NT2/D1 (cell line): ENCODE measurements around the gene GMDS.
A peak's percentile ranks its signal among the peaks of the same experiment; 100 is the strongest.

Experiments
- DNase-seq: peaks from one replicate; pipeline ENCODE4 v3.0.0-alpha.2; 2011; ENCODE audit warnings: low read depth, low spot score
- H3K27me3 ChIP-seq: 2 replicates; pipeline ENCODE4 v1.6.0; 2011; ENCODE audit warnings: mild to moderate bottlenecking; ENCODE audit not compliant: insufficient read length, insufficient read depth
- H3K36me3 ChIP-seq: 2 replicates; pipeline ENCODE4 v1.6.1; 2011; ENCODE audit warnings: mild to moderate bottlenecking, low read length, mixed read lengths; ENCODE audit not compliant: insufficient read depth, insufficient read length
- H3K4me1 ChIP-seq: 2 replicates; pipeline ENCODE4 v1.5.1; 2011; ENCODE audit not compliant: insufficient read depth, insufficient read length
- H3K4me3 ChIP-seq: 2 replicates; pipeline ENCODE4 v1.5.1; 2011; ENCODE audit warnings: low read depth; ENCODE audit not compliant: insufficient read length
- H3K9ac ChIP-seq: 2 replicates; pipeline ENCODE4 v1.6.0; 2011; ENCODE audit warnings: low read depth; ENCODE audit not compliant: insufficient read length
- H3K9me3 ChIP-seq: 2 replicates; pipeline ENCODE4 v1.5.1; 2011; ENCODE audit warnings: mild to moderate bottlenecking, low read length; ENCODE audit not compliant: insufficient read depth
- SUZ12 ChIP-seq: IDR thresholded peaks from 2 replicates; pipeline ENCODE4 v1.6.1; 2011; ENCODE audit not compliant: insufficient read length, insufficient read depth; ENCODE audit errors: extremely low read depth
- YY1 ChIP-seq: IDR thresholded peaks from 2 replicates; pipeline ENCODE4 v1.6.1; 2011; ENCODE audit not compliant: insufficient read length, insufficient read depth
- ZNF274 ChIP-seq: IDR thresholded peaks from 2 replicates; pipeline ENCODE4 v1.6.1; 2011; ENCODE audit warnings: mild to moderate bottlenecking, low read depth, low read length

GMDS gene

GRCh38 chr6:2245103-2245876 is at the start of gene GMDS:
Gene GMDS, minus strand, starts transcription at chr6:2245605.
- Histone ChIP-seq H3K36me3 (no peaks in the 10 kb centered on the region), H3K9me3 (no peaks in the 10 kb centered on the region), H3K27me3 (peaks cover 21% of the 10 kb centered on the region), H3K4me1 (no peaks in the 10 kb centered on the region), H3K9ac (peak within 1 kb of the TSS; percentile 82), H3K4me3 (peak within 1 kb of the TSS; percentile 59)
- TF ChIP-seq YY1, result no peak
- TF ChIP-seq ZNF274, result no peak
- TF ChIP-seq SUZ12, result no peak
- DNase-seq, result peak; percentile 63

- no peak for TF ChIP-seq SUZ12
- no peak overlapping the region for H3K9ac ChIP-seq
- no peak overlapping the region for H3K4me3 ChIP-seq
- no peak for DNase-seq
- H3K36me3 ChIP-seq, result no peaks in the 10 kb centered on the region
- H3K4me1 ChIP-seq, result no peaks in the 10 kb centered on the region
- H3K27me3 ChIP-seq, result no peaks in the 10 kb centered on the region
- H3K9me3 ChIP-seq, result peaks cover under 1% of the 10 kb centered on the region; the same call in 1 of the 2 replicates
These were observed 40.1 kb upstream of the GMDS start for GRCh38 chr6:2285510-2285909.

GRCh38 chr6:2275892-2276242 is 30.5 kb upstream of the GMDS start:
- no peak overlapping the region for H3K9ac ChIP-seq
- H3K4me1 ChIP-seq, result no peaks in the 10 kb centered on the region
- H3K9me3 ChIP-seq, result peaks cover 6% of the 10 kb centered on the region; the same call in 1 of the 2 replicates
- no peaks in the 10 kb centered on the region for H3K27me3 ChIP-seq
- no peaks in the 10 kb centered on the region for H3K36me3 ChIP-seq
- TF ChIP-seq YY1 (no peak), SUZ12 (no peak), ZNF274 (no peak)
- DNase-seq, result no peak
- no peak overlapping the region for H3K4me3 ChIP-seq

- peaks cover 2% of the 10 kb centered on the region; the same call in 1 of the 2 replicates for H3K9me3 ChIP-seq
- no peaks in the 10 kb centered on the region for H3K36me3 ChIP-seq
- no peak for TF ChIP-seq ZNF274
- no peak for TF ChIP-seq YY1
- TF ChIP-seq SUZ12, result no peak
- no peaks in the 10 kb centered on the region for H3K27me3 ChIP-seq
- H3K4me3 ChIP-seq, result no peak overlapping the region
- no peak overlapping the region for H3K9ac ChIP-seq
- DNase-seq, result no peak
- H3K4me1 ChIP-seq, result no peaks in the 10 kb centered on the region
These were observed 29.8 kb upstream of the GMDS start for GRCh38 chr6:2274981-2275891.

GRCh38 chr6:2272696-2273095 is 27.3 kb upstream of the GMDS start:
- no peaks in the 10 kb centered on the region for H3K4me1 ChIP-seq
- no peaks in the 10 kb centered on the region for H3K27me3 ChIP-seq
- no peak overlapping the region for H3K4me3 ChIP-seq
- H3K36me3 ChIP-seq, result no peaks in the 10 kb centered on the region
- H3K9ac ChIP-seq, result no peak overlapping the region
- H3K9me3 ChIP-seq, result no peaks in the 10 kb centered on the region
- TF ChIP-seq SUZ12, result no peak
- no peak for TF ChIP-seq YY1
- no peak for TF ChIP-seq ZNF274
- DNase-seq, result no peak

GRCh38 chr6:2270054-2270453 is 24.6 kb upstream of the GMDS start:
- Histone ChIP-seq H3K36me3 (no peaks in the 10 kb centered on the region), H3K27me3 (no peaks in the 10 kb centered on the region), H3K9ac (no peak overlapping the region), H3K4me3 (no peak overlapping the region), H3K9me3 (no peaks in the 10 kb centered on the region), H3K4me1 (no peaks in the 10 kb centered on the region)
- DNase-seq, result no peak
- no peak for TF ChIP-seq ZNF274
- TF ChIP-seq SUZ12, result no peak

GRCh38 chr6:2266841-2267240 is 21.4 kb upstream of the GMDS start:
- DNase-seq, result no peak
- TF ChIP-seq YY1 (no peak), SUZ12 (no peak), ZNF274 (no peak)
- no peaks in the 10 kb centered on the region for H3K36me3 ChIP-seq

More at GRCh38 chr6:2266841-2267240, 21.4 kb upstream of the GMDS start:
- Histone ChIP-seq H3K9me3 (no peaks in the 10 kb centered on the region; the same call in 1 of the 2 replicates), H3K27me3 (no peaks in the 10 kb centered on the region), H3K9ac (no peak overlapping the region), H3K4me1 (no peaks in the 10 kb centered on the region), H3K4me3 (no peak overlapping the region)
